ENCODE data around the gene CREB3L2.
"Not testable (repeated sequence)": the region's sequence is repeated elsewhere in the genome, so short reads cannot be mapped to it uniquely, and the experiment has no call there.

CREB3L2 gene

DNA sequence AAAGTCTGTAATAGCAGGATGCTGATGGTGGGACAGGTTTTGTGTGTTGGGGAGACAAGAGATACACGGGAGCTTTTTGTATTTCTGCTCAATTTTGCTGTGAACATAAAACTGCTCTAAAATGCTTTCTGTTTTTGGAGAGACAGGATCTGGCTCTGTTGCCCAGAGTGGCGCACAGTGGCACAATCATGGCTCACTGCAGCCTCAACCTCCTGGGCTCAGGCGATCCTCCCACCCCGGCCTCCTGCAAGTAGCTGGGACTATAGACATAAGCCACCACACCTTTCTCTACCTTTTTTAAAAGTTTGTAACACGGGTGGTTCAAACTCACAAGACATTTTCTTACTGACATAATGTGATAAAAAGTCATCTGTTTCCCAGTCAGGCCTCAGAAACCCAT is 14.3 kb downstream of the CREB3L2 start:
- DNase-seq = no peak

DNA sequence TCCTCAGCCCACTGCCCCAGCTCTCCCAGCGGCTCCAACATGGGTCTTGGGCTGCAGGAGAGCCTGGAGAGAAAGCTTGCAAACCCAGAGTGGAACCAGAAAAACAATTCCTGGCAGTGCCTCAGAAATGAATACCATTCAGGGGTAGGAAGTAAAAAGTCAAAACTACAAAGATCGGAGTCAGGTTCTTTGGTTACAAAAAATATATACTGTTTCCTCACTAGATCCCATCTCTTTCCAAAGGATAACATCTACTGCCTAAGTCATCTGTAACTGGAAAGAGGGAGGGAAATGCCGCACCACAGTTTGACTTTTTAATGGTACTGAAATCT is 14.9 kb downstream of the CREB3L2 start:
- no peak for DNase-seq

DNA sequence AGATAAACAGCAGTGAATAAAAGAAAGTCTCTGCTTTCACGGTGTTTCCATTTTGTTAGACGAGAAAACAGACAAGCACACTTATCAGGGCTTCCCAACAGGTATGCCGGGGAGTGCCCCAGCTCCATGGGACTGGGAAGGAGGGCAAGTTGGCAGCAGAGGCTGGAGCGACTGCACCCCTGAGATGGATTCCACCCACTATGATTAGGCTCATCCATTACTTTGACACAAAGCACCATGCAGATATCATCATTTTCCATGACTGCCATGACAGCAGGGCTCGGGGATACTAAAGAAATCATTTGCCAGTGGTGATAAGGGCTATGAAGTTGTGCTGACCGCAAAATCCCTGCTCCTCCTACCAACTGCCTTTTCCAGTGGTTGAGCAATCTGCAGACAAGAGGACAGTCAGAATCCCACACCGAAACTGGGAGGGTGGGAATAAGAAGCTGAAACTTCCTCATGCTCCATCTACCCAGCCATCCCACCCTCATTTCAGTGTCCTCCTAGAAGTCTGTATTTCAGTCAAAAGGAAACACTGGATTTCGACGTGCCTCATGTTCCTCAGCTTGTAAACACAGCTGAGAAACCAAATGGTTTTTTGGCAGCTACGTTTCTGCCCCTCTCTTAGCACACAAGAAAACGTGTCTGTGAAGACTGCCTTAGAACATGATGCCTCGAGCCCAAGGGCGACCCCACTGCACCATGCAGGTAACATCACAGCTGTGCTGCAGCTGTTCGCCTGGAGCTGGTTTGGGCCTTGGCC is 15.5 kb downstream of the CREB3L2 start:
- peak in 1 of 3 experiments; percentile 61 for DNase-seq

DNA sequence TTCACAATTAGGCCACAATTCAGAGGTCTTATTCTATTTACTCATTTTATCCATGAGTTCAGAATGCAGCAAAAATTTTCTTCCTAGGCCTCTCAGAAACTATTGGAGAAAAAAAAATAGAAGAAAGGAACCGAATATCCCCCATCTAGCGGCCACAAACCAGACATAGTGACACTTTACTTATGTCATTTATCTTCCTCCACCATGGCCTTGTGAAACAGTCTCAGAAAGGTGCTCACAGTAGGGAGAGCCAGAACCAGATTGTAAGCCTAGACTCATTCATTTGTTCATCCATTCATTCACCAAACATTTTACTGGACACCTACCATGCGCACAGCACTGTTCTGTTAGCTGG is 16.0 kb downstream of the CREB3L2 start:
- no peak for DNase-seq

DNA sequence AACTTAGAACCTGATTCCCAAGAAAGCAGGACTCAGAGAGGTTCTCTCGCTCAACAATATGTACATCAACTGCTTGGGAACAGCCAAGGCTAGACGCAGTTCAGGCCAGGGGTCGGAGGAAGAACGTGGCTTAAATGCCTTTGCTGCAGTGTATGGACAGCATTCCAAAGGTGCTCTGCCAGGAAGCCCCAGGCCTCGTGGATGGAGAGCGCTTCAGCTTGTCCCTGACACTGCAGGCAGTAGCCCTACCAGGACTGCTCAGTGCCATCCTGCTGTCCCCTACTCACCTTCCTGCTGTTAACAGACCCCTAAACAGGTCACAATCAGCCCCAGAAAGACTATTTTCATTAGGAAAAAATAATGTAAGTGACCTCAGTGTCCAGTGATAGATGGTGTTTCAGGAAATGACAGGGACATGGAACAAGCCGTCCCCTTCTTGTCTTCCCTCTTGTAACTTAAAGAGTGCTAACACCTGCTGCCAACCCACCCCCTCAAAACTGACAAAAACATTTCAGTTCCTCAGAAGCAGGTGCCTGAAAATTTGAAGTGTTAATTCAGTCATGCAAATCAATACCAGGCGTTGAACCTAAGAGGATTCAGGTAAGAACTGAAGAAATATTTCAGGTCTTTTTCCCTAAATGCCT is 16.5 kb downstream of the CREB3L2 start:
- DNase-seq = peak in 2 of 3 experiments; percentile 28 to 65

DNA sequence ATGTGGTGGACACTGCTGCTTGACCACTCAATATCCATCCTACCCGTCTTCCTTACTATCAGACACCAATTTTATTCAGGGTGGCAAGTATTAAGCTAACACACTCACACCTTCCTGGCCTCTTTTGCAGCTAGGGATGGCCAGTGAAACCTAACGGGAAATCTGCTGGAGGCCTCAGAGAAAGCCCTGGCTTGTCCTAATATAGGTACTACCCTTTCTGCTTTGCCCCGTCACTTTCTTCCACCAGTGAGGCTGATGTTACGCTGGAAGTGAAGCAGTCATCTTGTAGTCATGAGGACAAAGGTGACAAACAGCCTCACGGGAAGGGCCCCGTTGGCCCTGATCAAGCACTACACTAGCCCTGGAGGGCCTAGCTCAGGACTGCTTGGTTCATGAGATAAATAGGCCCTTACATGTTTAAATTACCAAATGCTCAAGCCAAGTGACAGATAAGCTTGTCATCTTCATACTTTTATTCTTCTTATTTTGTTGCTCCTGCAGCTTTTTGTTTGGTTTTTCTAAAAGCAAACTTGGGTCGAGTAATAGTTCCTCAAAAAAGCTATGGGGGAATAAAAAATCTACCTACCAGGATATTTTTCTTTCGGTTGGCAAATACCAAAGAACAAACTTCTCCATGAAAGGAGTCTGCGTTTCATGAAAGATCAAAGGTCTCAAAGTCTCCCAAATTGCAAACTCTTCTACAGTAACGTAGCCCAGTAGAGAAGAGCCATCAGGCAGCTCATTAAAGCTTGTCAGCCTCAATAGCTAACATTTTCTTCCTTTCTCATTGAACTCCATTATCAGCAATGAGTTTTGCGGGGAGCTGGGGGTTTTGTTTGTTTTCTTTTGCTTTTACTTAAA is 17.5 kb downstream of the CREB3L2 start:
- DNase-seq = no peak

DNA sequence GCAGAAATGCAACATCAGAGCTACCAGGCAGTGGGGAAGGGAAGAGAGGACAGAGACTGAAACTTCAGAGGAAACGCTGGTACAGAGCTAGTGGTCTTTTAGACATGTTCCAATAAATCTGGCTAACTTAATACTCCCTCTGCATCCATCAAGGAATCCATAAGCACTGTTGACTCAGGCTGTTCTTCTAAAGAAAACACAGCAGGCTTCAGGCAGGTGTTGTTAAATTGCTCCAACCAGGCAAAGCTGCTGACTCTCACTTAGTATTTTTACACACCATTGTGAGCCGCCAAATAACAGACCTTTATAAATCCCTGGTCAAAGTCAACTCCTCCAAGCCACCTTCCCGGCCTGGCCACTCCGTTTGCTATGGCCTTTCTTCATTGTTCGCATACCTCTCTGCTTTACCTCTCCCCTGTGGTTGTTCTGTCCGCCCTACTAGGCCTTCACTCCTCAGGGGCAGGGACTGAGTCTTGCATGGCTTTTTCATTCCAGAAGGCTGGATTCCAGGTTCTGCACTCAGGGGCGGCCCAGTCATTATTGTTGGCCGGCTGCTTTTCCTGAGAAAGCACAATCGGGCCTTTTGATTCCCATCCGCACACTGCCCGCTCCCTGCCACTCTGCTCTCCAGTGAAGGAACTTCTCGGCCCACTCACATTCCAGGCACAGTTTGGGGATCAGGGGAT is 18.4 kb downstream of the CREB3L2 start:
- peak; percentile 43 to 84 (median 64) for DNase-seq

DNA sequence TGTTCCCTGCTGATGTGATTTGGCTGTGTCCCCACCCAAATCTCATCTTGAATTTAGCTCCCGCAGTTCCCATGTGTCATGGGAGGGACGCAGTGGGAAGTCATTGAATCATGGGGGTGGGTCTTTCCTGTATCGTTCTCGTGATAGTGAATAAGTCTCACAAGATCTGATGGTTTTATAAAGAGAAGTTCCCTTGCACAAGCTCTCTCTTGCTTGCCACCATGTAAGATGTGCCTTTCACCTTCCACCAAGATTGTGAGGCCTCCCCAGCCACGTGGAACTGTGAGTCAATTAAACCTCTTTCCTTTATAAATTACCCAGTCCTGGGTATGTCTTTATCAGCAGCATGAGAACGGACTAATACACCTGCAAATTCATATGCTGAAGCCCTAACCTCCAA is 19.5 kb downstream of the CREB3L2 start:
- not testable (repeated sequence) for DNase-seq

DNA sequence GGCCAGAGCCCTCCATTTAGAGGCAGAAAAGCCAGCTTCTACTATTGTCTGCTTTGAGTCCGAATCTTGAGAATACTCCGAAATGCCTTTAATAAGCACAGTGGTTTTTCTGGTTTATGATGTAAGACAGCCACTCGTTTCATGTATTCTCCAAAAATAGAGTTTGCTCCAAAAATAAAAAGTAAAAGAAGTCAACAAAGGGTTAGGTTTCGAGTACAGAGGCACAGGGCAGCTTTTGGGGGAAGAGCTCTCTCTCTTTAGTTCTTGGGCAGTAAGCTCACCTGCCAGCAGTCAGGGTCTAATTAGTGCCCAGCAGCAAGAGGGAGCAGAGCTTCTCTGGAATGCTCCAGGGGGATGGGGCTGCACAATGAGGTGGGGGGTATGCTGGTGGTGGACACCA is 20.2 kb downstream of the CREB3L2 start:
- DNase-seq = no peak

DNA sequence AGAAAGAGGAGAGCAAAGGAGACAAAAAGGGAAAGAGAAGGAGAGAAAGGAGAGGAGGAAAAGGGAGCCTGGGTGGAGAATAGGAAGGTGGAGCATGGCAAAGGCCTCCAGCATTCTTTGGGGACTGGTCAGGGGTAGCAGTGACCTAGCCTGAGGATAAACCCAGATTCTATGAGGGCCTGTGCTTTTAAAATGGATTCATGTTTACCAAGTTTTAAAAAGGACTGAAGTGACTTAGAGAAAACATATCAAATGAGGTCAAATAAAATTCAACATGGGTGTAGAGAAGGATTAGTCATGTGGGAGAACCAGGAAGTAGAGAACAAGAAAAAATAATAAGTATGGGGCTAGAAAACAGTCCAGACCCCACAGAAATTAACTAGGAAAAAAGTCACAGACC is 20.7 kb downstream of the CREB3L2 start:
- no peak for DNase-seq

DNA sequence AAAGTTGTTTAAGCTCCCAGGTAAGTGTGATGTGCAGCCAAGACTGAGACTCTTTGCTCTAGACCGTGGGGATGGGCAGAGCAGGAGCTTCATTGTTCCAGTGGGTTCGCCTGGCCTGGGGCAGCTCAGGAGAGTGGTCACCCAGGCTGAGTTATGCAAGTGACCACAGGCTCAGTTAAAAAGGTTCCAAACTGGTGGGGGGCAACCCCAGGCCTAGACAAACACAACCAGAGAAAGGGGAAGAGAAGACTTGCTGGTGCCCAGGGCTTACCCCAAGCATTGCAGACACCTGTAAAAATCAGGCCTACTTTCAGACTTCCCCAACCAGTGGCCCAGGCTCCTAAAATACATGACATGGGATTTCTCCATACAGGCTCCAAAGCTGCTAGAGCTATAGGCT is 21.6 kb downstream of the CREB3L2 start:
- DNase-seq = no peak

DNA sequence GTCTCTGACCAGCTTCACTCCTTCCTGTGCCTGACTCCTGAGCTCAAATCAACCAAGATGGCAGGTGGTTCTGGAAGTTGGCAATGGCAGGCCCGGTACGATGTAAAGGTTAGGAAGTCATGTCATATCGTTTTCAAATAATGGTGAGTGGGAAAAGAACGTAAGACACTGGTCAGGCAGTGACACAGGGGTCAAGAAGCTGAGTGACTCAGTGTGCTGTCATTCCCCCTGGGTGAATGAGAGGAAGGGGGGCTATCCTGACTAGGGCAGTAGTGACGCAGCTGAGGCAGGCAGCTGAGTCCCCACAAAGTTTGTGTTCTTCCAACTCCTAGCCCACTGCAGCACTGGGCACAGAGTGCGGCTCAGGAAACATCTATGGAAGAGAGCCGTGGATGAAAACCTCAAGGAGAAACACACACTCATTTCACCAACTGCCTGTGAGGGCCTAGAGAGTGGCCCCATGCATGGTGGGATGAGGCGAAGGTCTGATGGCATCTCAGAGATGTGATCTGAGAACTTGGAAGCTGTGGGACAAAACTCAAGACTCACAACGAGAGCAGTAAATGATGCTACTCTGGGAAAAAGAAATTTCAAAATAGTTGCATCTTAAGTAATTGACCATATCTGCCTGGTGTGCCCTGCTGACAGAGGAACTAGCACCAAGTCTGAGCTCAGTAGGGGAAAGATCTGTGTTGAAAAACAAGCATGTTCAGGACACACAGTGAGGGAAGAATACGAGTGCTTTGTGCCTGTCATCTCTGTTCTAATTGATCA is 23.2 kb downstream of the CREB3L2 start:
- no peak for DNase-seq

DNA sequence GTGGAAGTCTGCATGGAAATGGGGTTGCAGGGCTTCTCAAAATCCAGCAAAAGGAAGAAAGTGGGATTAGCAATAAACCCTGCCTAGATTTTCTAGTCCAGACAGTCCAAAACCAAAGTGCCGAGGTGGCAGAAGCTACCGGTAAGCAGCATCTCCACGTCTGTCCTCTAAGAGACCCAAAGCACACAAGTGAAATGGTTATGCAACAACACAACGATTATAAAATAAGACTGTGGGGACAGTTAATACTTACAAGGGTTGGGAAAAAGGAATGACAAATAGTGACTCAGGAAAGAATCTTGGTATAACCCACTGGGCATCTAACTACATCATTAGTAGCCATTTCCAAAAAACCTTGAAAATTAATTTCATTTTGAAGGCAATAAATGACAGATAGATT is 24.7 kb downstream of the CREB3L2 start:
- no peak for DNase-seq

DNA sequence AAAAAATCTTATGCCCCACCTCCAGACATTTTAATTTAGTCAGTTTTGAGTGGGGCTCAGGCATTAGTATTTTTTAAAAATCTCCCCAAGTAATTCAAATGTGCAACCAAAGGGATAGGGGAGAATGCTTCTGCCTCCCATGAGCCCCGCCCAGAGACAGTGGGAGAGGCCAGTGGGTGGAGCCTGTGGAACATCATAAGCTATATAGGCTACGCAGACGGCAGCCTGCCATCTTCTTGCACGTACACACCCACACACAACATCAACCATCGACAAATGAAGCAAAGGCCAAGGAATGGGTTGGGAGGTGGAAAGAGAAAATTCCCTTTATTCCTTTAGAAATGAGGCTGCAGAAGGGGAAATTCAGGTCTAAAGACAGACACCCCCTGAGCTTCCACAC is 25.2 kb downstream of the CREB3L2 start:
- DNase-seq = no peak

DNA sequence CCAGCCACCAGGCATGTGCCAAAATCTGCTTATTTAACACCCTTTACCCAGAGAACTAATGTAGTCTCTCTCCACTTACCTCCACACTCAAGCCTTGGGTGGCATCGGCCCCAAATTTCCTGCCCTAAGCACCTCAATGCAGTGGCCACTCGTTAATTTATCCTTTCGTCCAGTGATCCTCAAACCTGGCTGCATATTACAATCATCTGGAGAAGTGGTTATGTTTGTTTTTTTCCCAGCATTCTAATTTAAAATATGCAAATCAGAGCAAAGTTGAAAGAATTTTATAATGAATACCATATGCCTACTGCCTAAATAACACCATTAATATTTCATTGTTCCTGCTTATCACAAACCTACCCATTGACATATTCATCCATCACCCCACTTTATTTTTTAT is 25.7 kb downstream of the CREB3L2 start:
- no peak for DNase-seq

DNA sequence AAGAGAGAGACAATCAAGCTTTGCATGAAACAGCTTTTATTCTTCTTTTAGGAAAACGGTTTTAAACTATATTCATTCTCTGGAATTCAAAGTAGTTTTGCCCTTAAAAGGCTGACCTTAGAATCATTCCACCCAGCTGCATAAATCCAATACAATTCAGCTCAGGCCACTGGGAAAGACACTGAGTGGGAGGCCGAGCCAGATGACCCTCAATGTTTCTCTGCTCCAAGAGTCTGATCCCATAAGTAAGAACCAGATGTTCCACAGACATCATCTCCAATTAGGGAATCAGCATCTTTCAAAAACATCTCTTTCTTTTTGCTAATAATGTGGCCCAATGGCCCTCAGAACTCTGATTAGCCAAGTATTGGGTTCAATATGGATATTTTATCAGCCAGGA is 26.1 kb downstream of the CREB3L2 start:
- DNase-seq = no peak

DNA sequence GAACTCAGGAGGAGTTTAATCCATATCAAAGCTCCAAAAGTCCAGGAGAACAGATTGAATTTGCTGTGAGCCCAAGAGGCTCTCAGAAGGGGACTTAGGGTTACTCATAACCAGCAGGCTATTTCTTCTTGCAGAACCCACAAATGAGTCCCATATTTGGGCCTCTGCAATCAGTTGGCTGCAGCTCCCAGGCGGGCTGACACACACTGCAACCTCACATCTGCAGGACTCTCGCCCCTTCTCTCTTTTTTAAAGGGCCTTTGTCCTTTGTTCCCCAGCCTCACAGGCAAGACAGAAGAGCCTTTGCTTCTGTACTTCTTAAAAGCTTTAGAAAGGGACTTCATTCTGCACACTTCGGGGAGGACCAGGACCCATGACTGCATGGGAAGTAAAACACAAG is 26.7 kb downstream of the CREB3L2 start:
- DNase-seq = no peak

DNA sequence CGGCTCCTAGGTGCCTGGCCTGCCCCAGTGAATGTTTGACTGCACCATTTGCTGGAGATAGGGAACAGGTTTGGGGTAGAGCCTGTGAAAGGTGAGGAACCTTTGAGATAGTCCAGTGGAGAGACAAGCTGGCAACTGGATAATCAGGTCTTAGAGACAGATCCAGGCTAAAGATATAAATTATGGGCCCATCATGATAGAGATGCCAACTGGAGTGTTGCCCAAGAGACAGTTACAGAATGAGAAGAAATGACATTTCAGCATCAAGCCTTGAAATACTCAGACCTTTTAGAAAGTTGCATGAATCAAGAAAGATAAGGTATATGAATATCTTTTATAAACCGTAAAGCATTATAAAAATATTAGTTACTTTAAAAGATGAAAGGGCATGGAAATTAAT is 27.1 kb downstream of the CREB3L2 start:
- DNase-seq = no peak

DNA sequence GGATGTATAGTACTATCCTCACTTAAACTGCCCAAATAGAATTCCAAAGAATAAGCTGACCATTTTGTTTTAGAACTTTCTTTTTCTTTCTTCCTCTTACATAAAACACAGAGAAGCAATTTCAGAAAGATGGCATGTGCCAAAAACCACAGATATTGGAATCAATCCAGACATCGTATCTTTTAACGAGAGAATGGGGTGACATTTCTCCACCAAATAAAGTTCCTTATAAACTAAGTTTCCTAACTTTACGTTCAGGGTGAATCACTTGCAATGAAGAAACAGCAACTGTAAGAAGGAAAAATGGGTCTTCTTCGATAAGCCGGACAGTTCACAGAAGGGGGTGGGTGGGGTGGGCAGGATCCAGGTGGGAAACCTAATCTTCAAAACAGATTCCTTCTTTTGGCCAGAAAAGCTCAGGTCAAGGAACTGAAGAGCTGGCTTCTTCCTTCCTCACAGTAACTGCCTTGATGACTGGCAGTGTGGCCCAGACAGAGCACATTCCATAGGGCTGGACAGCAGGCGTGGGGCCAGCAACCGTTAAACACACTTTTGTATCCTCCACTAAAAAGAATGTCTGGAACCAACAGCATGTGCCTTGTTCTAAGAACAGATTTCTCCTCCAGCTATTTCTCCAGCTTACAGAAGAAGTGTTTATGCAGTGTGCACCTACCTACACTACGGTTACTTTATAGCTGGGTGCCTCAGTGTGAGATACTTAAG is 31.5 kb downstream of the CREB3L2 start:
- DNase-seq = no peak

DNA sequence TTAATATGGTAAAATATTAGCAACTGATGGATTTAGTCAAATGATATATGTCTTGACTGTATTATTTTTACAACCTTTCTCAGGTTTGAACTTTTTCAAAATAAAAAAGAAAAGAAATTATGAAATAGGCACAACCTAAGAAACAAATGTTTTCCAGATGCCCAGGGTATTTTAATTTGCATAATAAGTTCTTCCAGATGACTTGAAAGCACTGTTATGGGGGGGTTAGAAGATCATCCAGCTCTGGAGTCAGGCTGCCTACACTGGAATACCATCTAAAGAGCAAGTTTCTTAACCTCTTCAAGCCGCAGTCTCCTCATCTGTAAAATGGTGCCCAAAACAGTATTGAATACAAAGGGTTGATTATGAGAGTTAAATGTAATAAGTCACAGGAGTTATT is 32.1 kb downstream of the CREB3L2 start:
- no peak for DNase-seq

DNA sequence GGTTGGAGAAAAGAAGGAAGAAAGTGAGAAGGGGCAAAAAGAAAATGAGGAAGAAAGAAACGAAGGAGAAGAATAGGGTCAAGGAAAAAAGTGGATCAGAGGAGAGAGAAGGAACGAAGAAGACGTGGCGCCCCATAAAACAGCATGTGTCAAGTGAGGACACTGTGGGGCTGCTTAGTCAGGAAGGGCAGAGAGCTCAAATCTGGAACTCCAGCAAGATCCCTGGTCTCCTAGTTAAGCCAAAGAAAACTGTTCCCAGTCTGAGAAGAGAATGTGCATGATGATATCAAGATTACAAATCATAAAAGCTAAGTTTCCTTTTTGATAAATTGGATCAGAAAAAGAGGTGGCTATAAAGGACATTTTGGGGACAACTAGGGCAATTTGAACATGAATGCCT is 33.0 kb downstream of the CREB3L2 start:
- DNase-seq = no peak

DNA sequence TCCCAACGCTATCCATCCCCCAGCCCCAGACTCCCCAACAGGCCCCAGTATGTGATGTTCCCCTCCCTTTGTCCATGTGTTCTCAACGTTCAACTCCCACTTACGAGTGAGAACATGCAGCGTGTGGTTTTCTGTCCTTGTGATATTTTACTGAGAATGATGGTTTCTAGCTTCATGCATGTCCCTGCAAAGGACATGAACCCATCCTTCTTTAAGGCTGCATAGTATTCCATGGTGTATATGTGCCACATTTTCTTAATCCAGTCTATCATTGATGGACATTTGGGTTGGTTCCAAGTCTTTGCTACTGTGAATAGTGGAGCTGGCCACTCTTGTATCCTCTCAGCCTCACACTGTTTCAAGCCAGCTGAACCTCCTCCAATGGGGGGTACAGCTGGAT is 33.5 kb downstream of the CREB3L2 start:
- not testable (repeated sequence) for DNase-seq

All from NCI-H1417 (cell line).